Measurements from ENCODE around the gene GPR153. TPM values are rescaled to one million over a fixed set of nuclear protein-coding genes. Genes with fewer than 3 reads are reported as not detected.

Gene GPR153
- total and polyA plus RNA-seq, 2 of the 13 experiments (the other 11 are each of a cell fraction or from before 2014, with no cell fraction given) = 0.22 to 0.31 TPM

- peak; percentile 89 for TF ChIP-seq ZHX1 (CRISPR knock-in tag; IDR thresholded peaks at IDR 0.05; ENCODE audit: low read depth)
- peak; percentile 99 for TF ChIP-seq BORCS8-MEF2B (CRISPR knock-in tag; IDR thresholded peaks at IDR 0.05)
- TF ChIP-seq MXD1 (CRISPR knock-in tag; IDR thresholded peaks at IDR 0.05) = peak; percentile 99
- peak; percentile 81; the same call in 1 of the 2 replicates for TF ChIP-seq ZNF816 (CRISPR knock-in tag; IDR thresholded peaks at IDR 0.05; ENCODE audit: borderline replicate concordance)
- TF ChIP-seq ZNF614 (CRISPR knock-in tag; IDR thresholded peaks at IDR 0.05; ENCODE audit: borderline replicate concordance) = peak; percentile 94; the same call in 1 of the 2 replicates
- TF ChIP-seq PLRG1 (conservative IDR thresholded peaks at IDR 0.05) = no peak
- peak; percentile 82 for TF ChIP-seq ONECUT2 (CRISPR knock-in tag; IDR thresholded peaks at IDR 0.05)
- TF ChIP-seq NR2F2 (IDR thresholded peaks at IDR 0.05; ENCODE audit: borderline replicate concordance, low read depth) = no peak; the same call in 1 of the 2 replicates
- TF ChIP-seq NFYC (CRISPR knock-in tag; IDR thresholded peaks at IDR 0.05) = peak; percentile 56
- peak; percentile 93; the same call in 1 of the 2 replicates for TF ChIP-seq SMYD3 (CRISPR knock-in tag; IDR thresholded peaks at IDR 0.05)
- TF ChIP-seq NFIB (CRISPR knock-in tag; IDR thresholded peaks at IDR 0.05; ENCODE audit: borderline replicate concordance) = 0 out of 2 replicates have a peak, but pooled peaks have one; percentile 71
- no peak for TF ChIP-seq TBP (CRISPR knock-in tag; IDR thresholded peaks at IDR 0.05)
- no peak for TF ChIP-seq ZNF24 (IDR thresholded peaks at IDR 0.05)
- TF ChIP-seq MTF2 (CRISPR knock-in tag; IDR thresholded peaks at IDR 0.05; ENCODE audit: borderline replicate concordance) = peak; percentile 100
- TF ChIP-seq ZNF720 (CRISPR knock-in tag; IDR thresholded peaks at IDR 0.05) = peak; percentile 87
- TF ChIP-seq CSRNP2 (CRISPR knock-in tag; conservative IDR thresholded peaks at IDR 0.05; ENCODE audit: low read depth) = peak; percentile 90; the same call in 1 of the 2 replicates
Observed at GRCh38 chr1:6245086-6245868, 15.6 kb downstream of the GPR153 start (continued).

Data from HepG2 (cell line).